PFSK-1 (cell line): ENCODE data around the gene UQCR10.
A peak's percentile ranks its signal among the peaks of the same experiment; 100 is the strongest.

Experiments used
- FOXP2 ChIP-seq: optimal IDR thresholded peaks from 2 replicates; pipeline ENCODE3; 2011; ENCODE audit warnings: borderline replicate concordance, control low read depth, inconsistent platforms; ENCODE audit not compliant: insufficient read depth; ENCODE audit errors: extremely low read length, extremely low read depth
- POLR2AphosphoS5 ChIP-seq: IDR thresholded peaks from 2 replicates; pipeline ENCODE4 v1.6.1; 2012; ENCODE audit warnings: low read depth, mild to moderate bottlenecking, control low read depth, low read length, moderate library complexity
- REST ChIP-seq, 2 experiments: IDR thresholded peaks; 2 replicates each; pipeline versions ENCODE4 v1.6.1 to v1.8.0; 2011 to 2012; ENCODE audit warnings: low read depth in 2 of 2, low read length in 2 of 2, control low read depth in 1 of 2, inconsistent platforms in 1 of 2, mild to moderate bottlenecking in 1 of 2, moderate library complexity in 1 of 2; ENCODE audit not compliant: insufficient read depth in 1 of 2
- SIN3A ChIP-seq: IDR thresholded peaks from 2 replicates; pipeline ENCODE4 v1.6.1; 2012; ENCODE audit warnings: mild to moderate bottlenecking, low read length, moderate library complexity, borderline replicate concordance; ENCODE audit not compliant: insufficient read depth
- TAF1 ChIP-seq: IDR thresholded peaks from 2 replicates; pipeline ENCODE4 v1.6.1; 2012; ENCODE audit warnings: low read length, control low read depth, borderline replicate concordance; ENCODE audit not compliant: insufficient read depth

UQCR10 gene

GRCh38 chr22:29758959-29759358 is 8.2 kb upstream of the UQCR10 start:
- TF ChIP-seq REST (IDR thresholded peaks at IDR 0.05; ENCODE audit: insufficient read depth in 1 of 2, low read depth in 2 of 2, low read length in 2 of 2) = no peak
- TF ChIP-seq FOXP2 = no peak
- no peak for TF ChIP-seq POLR2AphosphoS5
- no peak for TF ChIP-seq SIN3A
- no peak for TF ChIP-seq TAF1

- no peak for TF ChIP-seq FOXP2
Observed at GRCh38 chr22:29762263-29762662, 4.9 kb upstream of the UQCR10 start.

GRCh38 chr22:29765905-29766631 is 1.1 kb upstream of the UQCR10 start:
- TF ChIP-seq SIN3A = no peak
- no peak for TF ChIP-seq REST (IDR thresholded peaks at IDR 0.05; ENCODE audit: insufficient read depth in 1 of 2, low read depth in 2 of 2, low read length in 2 of 2)
- no peak for TF ChIP-seq FOXP2
- TF ChIP-seq TAF1 = no peak
- no peak for TF ChIP-seq POLR2AphosphoS5

GRCh38 chr22:29766632-29767170 is 468 bp upstream of the UQCR10 start, which contains the start of gene ZMAT5:
Gene ZMAT5 (minus strand): TSS chr22:29767007. CDS start chr22:29748544, 18,463 bp downstream.
- TF ChIP-seq REST (IDR thresholded peaks at IDR 0.05; ENCODE audit: insufficient read depth in 1 of 2, low read depth in 2 of 2, low read length in 2 of 2) (0 out of 4 replicates have a peak, but pooled peaks of 1 of the 2 experiments have one; percentile 15), FOXP2 (no peak), POLR2AphosphoS5 (peak; percentile 82), SIN3A (peak; percentile 17; the same call in 1 of the 2 replicates), TAF1 (peak; percentile 81; the same call in 1 of the 2 replicates)

- no peak for TF ChIP-seq POLR2AphosphoS5
- no peak for TF ChIP-seq FOXP2
- no peak for TF ChIP-seq REST (IDR thresholded peaks at IDR 0.05; ENCODE audit: insufficient read depth in 1 of 2, low read depth in 2 of 2, low read length in 2 of 2)
- TF ChIP-seq TAF1 = no peak
- no peak for TF ChIP-seq SIN3A
Observed at GRCh38 chr22:29768052-29768693, 1.0 kb downstream of the UQCR10 start.
